NCI-H2196 treated with DMSO at 0.1 percent for 48 hours (cell line): ENCODE measurements around the gene ARVCF.

ENCODE experiments used
- DNase-seq: peaks from one replicate; lab custom pipeline; 2025; ENCODE audit not compliant: unreplicated experiment; lab: John Stamatoyannopoulos, UW

The ARVCF gene

GRCh38 chr22:19963863-19964642, 52.6 kb downstream of the ARVCF start:
- no peak for DNase-seq

GRCh38 chr22:19962909-19963806, 53.5 kb downstream of the ARVCF start:
- DNase-seq: no peak

GRCh38 chr22:19962246-19962908, 54.2 kb downstream of the ARVCF start:
- peak; percentile 61 for DNase-seq

GRCh38 chr22:19961868-19962245, 54.8 kb downstream of the ARVCF start:
- no peak for DNase-seq

- no peak for DNase-seq
Measured at GRCh38 chr22:19961201-19961580, 55.4 kb downstream of the ARVCF start.

GRCh38 chr22:19960491-19961200, 56.0 kb downstream of the ARVCF start:
- no peak for DNase-seq

GRCh38 chr22:19959587-19960490, 56.8 kb downstream of the ARVCF start:
- no peak for DNase-seq

- no peak for DNase-seq
Measured at GRCh38 chr22:19959043-19959586, 57.5 kb downstream of the ARVCF start.

GRCh38 chr22:19958083-19959042, 58.3 kb downstream of the ARVCF start:
- DNase-seq: no peak

GRCh38 chr22:19957445-19957844, 59.2 kb downstream of the ARVCF start:
- DNase-seq: no peak

- no peak for DNase-seq
Measured at GRCh38 chr22:19955241-19956128, 61.1 kb downstream of the ARVCF start.

GRCh38 chr22:19951346-19951745, 65.3 kb downstream of the ARVCF start:
- DNase-seq: no peak

GRCh38 chr22:19948057-19948760, 68.4 kb downstream of the ARVCF start:
- DNase-seq: no peak

GRCh38 chr22:19943082-19944026, 73.3 kb downstream of the ARVCF start:
- DNase-seq: no peak

GRCh38 chr22:19942157-19943081, 74.2 kb downstream of the ARVCF start:
- DNase-seq: no peak
